SIG-M5 treated with dmso at 0.1 percent for 504 hours (cell line): ENCODE data around the gene COG2.
A peak's percentile ranks its signal among the peaks of the same experiment; 100 is the strongest.
"Not testable (repeated sequence)": the region's sequence is repeated elsewhere in the genome, so short reads cannot be mapped to it uniquely, and the experiment has no call there.

ENCODE experiments used
- DNase-seq: peaks from one replicate; lab custom pipeline; 2025; ENCODE audit not compliant: unreplicated experiment; lab: John Stamatoyannopoulos, UW

COG2 gene

GRCh38 chr1:230713547-230713914 is 71.2 kb downstream of the COG2 start:
- no peak for DNase-seq

GRCh38 chr1:230713915-230714764 is 71.9 kb downstream of the COG2 start, which contains the start of gene AGT:
TSS of gene AGT (minus strand) at chr1:230714122. CDS start at chr1:230710823, 3,299 bp downstream.
- DNase-seq, result peak; percentile 60

GRCh38 chr1:230715510-230715909 is 73.2 kb downstream of the COG2 start:
- no peak for DNase-seq

- DNase-seq, result not testable (repeated sequence)
Observed at GRCh38 chr1:230716453-230716852, 74.2 kb downstream of the COG2 start.

GRCh38 chr1:230717251-230717650 is 75.0 kb downstream of the COG2 start:
- no peak for DNase-seq

- not testable (repeated sequence) for DNase-seq
Observed at GRCh38 chr1:230721849-230722522, 79.7 kb downstream of the COG2 start.

- no peak for DNase-seq
Observed at GRCh38 chr1:230725256-230726012, 83.2 kb downstream of the COG2 start.

GRCh38 chr1:230728710-230729392 is 86.6 kb downstream of the COG2 start:
- peak; percentile 64 for DNase-seq

- no peak for DNase-seq
Observed at GRCh38 chr1:230730977-230731376, 88.7 kb downstream of the COG2 start.

GRCh38 chr1:230735447-230735846 is 93.2 kb downstream of the COG2 start:
- DNase-seq, result peak; percentile 24

GRCh38 chr1:230737622-230738262 is 95.5 kb downstream of the COG2 start:
- DNase-seq, result peak; percentile 69

- no peak for DNase-seq
Observed at GRCh38 chr1:230739564-230740290, 97.4 kb downstream of the COG2 start.
